NCI-H2196 (cell line): ENCODE results near the gene PERP.
A peak's percentile ranks its signal among the peaks of the same experiment; 100 is the strongest.

Experiments
- DNase-seq: peaks from one replicate; lab custom pipeline; 2025; ENCODE audit not compliant: unreplicated experiment; lab: John Stamatoyannopoulos, UW

Gene PERP

DNA sequence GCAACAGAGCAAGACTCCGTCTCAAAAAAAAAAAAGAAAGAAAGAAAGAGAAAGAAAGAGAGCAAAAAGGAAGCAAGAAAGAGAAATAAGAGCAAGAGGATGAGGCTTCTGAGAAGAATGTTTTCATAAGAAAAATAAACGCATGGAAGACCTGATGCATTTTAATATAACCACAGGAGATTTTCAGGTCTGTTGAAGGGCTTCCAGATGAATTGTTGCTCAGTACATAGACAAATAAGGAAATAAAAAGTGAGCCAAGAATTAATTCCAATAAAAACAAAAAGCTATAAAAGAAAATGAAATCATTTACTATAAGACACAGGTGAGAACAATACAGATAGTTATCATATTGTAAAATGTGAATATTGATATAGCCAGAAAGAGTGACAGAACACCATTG, 43.5 kb downstream of the PERP start:
- DNase-seq = peak; percentile 3

- DNase-seq = no peak
These were observed 52.2 kb downstream of the PERP start for GRCh38 chr6:138054982-138055381.

DNA sequence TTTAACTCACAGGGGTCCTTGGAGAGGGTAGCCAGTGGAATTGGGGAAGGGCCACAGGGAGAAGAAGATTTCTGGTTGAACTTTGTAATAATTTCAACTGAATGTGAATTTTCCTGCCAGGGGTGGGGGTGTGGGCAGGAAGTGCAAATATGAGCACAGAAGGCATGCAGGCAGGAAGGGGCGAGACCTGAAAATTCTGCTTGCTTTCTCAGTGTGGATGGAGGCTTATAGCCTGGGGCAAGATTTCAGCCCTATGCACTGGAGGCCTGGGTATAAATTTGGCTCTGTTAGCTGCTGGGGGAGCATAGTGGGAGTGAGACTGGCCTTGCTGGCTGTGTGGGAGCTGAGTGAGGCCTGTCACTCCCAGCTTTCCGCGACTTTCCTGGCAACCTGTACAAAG, 54.4 kb downstream of the PERP start:
- DNase-seq = no peak

GRCh38 chr6:138044972-138045371, 62.2 kb downstream of the PERP start:
- no peak for DNase-seq

DNA sequence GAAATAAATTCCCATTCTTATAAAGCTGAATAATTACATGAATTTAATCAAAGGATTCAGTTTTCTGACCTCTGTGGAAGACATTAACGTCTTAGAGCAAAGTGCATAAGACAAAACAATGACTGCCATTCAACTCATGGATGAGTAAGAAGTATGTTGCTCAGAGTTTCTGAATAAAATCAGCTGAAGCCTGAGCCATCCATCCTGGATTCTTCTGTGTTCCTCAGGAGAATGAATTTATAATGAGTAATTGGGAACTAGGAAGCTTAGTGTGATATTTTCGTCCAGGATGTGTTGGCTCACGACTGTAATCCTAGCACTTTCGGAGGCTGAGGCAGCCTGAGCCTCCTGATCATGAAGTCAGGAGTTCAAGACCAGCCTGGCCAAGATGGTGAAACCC, 62.8 kb downstream of the PERP start:
- DNase-seq = no peak
